GM21717 (cell line): ENCODE measurements around the gene AKAP14.
A peak's percentile ranks its signal among the peaks of the same experiment; 100 is the strongest.
"Not testable (repeated sequence)": the region's sequence is repeated elsewhere in the genome, so short reads cannot be mapped to it uniquely, and the experiment has no call there.

Experiments
- ATAC-seq: cut with Tn5 transposase; IDR thresholded peaks from one replicate; pipeline ENCODE4 v1.9.1; 2021; ENCODE audit warnings: mild to moderate bottlenecking, moderate library complexity; ENCODE audit not compliant: unreplicated experiment

AKAP14 gene

DNA sequence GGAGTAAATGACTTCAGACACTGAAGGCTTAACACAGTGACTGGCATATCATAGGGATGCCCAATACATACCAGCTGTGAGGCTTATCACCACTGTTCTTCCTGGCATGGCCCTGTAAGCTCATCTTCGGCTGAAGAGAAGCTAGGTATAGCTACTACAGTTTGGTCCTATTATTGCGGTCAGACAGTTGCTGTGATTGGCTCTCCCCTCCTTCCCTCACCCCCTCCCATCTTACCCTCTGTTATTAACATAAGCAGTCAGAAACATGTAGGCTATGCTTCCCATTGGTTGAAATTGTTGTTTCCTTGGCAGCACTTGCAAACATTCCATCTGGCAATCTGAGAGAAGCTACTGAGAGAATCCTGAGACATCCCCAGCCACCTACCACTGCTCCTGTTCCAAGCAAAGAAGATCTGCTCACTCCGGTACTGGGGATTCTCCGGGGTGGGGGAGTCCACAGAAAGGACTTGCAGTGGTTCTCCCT lies at the start of gene AKAP14:
Gene AKAP14 (plus strand): TSS at position 51 of the 484 bp plus-strand sequence. CDS start 7,331 bp downstream, outside the sequence.
- no peak for ATAC-seq

DNA sequence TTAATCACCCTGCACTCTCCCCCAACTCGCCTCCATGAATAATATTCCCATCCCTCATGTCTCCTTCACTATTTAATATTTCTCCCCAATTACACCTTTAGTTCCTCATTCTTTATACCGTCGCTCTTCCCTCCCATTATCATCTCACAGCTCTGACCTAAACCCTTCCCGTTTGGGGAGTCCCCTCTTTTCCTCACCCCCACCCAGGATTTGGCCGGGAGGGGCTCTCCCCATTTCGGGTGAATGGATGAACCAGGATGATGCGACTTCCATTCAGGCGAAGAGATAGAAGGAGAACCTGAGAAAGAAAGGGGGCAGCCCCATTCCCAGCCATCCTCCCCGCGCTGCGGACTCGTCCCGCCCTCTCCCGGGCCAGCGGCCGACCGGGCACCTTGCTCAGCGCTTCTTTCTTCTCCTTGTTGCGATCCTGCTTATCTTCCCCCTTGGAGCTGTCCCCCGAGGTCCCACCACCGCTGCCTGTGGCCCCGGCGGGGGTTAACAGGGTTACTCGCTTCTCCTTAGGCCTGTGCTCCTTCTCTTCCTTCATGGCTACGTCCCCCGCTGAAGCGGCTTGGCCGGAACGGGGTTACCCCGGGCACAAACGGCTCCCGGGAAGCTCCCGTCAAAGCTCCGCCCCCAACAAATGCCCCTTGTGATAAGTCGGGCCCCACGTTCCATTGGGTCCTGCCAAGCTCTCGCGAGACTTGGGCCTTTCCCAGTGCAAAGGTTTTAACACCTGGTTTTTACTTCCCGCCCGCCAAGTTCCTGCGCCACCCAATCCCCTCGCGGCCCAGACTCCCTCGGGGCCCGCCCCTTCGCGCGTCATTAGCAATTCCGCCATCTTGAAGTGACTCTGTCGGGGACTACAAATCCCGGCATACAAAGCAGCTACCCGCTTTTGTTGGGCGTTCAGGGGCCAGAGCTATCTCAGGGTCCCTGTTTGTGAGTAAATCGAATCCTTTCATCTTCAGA lies 43.0 kb upstream of the AKAP14 start, which contains the start of gene UPF3B:
Gene UPF3B (minus strand): TSS at position 582 of the 972 bp plus-strand sequence. CDS start 35 bp downstream, at position 547.
- peak; percentile 94 for ATAC-seq

DNA sequence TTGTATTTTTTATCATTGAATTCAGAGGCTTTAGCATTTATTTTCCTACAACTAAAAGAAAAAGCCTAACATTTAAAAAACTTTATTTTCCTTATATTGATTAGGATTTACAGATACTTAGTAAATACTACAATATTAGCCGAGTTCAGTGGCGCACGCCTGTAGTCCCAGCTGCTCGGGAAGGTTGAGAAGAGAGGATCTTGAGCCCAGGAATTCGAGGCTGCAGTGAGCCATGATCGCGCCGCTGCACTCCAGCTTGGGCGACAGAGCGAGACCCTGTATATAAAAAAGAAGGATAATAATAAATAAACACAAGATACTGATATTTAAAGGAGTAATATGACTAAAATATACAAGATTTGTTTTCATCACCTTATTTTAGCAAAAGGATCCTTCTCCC lies 42.2 kb upstream of the AKAP14 start:
- no peak for ATAC-seq

DNA sequence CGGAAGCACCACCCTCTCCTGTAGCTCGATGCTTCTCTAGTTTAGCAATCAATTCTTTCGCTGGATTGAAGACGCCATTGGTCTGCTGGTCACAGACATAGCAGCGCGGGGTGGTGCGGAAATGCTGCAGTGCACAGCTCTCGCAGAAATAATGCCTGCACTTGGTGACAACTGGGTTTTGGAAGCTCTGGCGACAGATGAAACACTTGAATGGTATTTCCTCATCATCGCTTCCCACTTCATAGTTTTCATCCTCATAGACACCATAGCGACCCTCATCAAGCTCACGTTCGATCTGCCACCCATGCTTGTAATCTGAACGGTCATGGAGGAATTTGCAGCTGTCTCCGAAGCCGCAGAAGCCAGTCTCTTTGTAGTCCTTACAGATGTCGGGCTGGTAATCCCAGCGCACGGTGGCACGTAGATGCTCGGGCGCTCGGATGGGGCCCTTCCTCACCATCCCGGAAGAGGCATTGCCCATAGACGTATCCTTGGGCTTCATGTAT lies 25.0 kb upstream of the AKAP14 start:
- ATAC-seq = peak; percentile 23

DNA sequence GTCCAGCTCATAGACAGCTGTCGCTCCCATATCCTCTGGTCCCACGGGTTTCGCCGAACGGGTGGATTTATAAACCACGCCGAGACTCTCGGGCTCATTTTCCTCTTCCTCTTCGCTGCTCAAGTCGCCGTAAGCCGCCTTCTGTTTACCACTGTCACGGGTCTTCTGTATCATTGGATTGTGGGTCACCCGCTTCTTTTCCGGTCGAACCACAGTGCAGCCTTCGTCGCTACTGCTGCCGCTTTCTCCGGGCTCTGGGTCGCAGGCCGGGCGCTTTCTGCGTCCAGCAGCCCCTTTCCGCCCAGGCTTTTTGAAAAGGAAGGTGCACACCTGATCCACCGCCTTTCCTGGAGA lies 24.5 kb upstream of the AKAP14 start:
- peak; percentile 36 for ATAC-seq

DNA sequence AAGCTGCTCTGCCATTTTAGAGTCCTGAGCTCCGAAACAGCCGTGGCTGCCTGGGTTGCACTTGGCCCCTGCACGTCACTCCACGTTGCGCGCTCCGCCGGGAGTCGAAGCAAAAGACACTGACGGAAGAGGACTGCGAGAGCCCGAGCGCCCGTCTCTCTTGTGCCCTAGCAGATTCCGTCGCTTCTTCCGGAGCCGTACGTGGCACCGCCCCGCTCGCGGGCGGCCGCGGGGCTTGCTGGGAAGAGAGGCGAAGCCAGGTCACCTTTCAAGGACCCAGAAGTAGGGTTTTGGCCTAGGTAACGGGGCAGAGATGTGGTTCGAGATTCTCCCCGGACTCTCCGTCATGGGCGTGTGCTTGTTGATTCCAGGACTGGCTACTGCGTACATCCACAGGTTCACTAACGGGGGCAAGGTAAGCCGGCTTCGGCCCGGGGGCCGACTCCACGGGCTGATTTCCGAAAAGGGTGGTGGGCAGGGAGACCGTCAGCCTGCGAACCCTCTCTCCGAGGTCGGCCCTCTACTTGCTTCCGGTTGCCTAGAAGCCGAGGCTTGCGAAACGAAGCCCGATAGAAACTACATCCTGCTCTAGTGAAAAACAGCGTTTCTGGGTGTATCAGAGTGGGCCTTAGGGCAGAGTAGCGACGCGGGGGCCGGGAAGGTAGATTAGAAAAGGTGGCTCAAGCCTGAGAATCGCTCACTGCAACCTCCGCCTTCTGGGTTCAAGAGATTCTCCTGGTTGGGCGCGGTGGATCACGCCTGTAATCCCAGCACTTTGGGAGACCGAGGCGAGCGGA lies 23.9 kb upstream of the AKAP14 start, which contains the start of the genes NDUFA1 and RNF113A:
Gene NDUFA1 (plus strand): TSS at position 234 of the 797 bp plus-strand sequence. CDS start 80 bp downstream, at position 314.
Gene RNF113A (minus strand): TSS at position 135 of the 797 bp plus-strand sequence. CDS start 120 bp downstream, at position 15.
- peak; percentile 85 for ATAC-seq

DNA sequence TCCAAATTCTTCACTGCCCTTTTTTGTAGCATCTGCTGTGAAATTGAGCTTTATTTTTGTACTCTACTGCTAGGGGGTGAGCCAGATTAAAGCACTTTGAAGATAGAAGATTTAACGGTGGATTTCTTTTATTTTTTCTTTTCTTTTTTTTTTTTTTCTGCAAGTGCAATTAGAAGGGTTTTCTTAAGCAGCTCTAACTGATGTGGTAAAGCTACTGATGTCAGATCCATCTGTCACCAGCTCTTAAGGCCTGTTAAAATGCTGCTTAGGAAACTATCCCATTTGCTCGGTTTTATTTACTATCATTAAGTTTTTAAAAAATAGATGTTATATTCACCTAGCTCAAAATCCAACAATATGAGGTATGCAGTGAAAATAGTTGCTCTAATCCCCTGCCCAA lies 17.0 kb upstream of the AKAP14 start:
- ATAC-seq = no peak

DNA sequence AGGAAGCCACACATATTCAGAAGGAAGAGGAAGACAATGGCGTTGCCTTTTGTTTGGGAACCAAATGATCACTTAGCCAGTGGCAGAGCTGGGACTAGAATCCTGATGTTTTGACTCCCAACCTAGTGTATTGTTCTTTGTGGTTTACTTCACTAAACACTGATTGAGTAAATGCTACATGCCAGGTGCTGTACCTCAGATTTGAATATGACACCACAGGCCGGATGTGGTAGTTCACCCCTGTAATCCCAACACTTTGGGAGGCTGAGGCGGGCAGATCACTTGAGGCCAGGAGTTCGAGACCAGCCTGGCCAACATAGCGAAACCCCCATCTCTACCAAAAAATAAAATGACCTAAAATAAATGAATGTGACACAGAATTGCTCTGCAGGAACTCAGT lies 15.6 kb upstream of the AKAP14 start:
- ATAC-seq = no peak

DNA sequence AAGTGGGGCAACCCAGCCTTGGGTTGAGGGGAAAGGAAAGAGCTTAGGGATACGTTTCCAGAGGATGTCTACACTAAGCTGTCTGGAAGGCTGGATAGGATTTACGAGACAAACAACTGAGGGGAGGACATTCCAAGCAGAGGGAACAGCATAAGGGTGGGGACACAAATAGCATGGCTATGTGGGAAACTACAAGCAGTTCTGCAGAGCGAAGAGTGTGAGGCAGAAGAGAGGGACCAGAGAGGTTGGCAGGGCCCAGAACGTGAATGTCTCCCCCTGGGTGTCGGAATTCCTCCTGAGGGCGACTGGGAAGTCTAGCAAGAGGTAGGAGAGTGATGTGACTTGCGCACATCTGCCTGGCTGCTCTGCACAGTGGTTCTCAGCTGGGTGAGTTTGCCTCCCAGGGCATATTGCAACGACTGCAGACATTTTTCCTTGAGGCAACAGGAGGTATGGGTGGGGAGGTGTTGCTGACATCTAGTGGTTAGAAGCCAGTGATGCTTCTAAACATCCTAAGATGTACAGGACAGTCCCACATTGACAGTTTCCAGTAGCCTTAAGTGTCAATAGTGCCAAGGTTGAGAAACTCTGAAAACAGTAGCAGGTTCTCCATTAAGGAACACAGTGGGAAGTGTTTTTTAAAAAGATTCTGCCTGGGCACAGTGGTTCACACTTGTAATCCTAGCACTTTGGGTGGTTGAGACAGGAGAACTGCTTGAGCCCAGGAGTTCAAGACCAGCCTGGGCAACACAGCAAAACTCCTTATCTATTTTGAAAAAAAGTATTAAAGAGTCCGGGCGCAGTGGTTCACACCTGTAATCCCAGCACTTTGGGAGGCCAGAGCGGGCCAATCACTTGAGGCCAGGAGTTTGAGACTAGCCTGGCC lies 14.9 kb upstream of the AKAP14 start:
- peak; percentile 79 for ATAC-seq

DNA sequence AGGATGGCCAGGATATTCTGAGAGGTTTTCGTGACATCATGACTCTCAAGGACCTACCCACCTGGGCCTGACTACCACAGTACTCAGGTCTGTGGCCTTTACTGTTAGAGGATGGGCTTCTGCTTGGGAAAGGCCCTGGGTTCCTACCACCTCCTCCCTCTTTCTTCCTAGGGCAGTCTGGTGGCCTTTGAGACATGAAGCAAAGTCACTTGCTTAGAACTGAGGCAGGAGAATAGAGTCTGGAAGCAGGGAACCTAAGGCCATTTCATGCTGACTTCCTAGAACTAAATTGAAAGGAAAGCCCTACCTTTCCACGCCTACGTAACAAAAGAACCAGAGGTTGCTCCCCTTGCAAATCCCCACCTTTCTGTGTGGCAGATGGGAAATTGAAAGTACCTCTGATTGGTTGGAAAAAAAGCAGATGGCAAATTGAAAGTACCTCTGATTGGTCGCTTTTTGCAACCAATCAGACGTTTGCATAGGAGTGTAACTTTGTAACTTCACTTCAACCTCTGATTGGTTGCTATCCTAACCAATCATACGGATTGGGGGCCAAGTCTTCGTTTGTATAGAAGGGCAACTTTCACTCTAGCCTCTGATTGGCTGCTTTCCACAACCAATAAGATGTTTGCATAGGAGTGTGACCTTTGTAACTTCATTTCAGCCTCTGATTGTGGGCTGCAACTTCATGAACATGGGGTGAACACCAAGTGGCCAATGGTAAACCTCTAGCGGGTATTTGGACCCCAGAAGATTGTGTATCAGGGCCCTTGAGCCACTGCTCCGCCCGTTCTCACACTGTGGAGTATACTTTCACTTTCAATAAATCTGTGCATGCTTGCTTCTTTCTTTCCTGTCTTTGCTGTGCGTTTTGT lies 9.9 kb upstream of the AKAP14 start:
- ATAC-seq = no peak

DNA sequence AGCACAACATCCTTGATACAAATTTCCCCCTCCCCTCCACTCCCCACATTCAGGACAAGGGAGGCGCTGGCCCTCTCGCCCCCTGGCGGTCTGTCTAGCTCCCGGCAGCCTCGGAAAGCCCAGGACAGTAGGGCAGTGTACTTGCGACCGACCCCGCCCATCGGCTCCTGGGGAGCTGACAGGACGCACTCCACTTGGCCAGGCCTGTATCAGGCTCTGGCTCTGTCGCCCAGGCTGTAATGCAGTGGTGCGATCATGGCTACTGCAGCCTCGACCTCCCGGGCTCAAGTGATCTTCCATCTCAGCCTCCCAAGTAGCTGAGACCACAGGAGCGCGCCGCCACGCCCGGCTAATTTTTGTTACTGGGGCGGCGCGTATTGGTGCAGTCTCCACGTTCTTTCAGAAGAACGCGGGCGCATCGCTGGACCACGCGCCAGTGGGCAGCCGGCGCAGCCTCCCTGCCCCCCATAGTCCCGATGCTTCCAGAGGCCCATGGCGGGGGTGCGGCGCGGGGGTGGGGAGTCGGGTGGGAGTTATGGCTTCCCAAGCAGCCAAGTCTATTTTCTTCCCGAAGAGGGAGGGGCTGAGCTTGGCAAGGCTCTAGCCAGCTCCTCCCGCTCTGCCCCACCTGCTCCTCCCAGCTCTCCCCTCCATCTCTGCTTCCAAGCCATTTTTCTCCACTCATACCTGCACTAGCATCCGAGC lies 7.8 kb upstream of the AKAP14 start:
- no peak for ATAC-seq

DNA sequence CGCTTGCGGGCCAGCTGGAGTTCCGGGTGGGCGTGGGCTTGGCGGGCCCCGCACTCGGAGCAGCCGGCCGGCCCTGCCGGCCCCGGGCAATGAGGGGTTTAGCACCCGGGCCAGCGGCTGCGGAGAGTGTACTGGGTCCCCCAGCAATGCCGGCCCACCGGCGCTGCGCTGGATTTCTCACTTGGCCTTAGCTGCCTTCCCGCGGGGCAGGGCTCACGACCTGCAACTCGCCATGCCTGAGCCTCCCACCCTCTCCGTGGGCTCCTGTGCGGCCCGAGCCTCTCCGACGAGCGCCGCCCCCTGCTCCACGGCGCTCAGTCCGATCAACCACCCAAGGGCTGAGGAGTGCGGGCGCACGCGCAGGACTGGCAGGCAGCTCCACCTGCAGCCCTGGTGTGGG lies 5.1 kb upstream of the AKAP14 start:
- not testable (repeated sequence) for ATAC-seq

DNA sequence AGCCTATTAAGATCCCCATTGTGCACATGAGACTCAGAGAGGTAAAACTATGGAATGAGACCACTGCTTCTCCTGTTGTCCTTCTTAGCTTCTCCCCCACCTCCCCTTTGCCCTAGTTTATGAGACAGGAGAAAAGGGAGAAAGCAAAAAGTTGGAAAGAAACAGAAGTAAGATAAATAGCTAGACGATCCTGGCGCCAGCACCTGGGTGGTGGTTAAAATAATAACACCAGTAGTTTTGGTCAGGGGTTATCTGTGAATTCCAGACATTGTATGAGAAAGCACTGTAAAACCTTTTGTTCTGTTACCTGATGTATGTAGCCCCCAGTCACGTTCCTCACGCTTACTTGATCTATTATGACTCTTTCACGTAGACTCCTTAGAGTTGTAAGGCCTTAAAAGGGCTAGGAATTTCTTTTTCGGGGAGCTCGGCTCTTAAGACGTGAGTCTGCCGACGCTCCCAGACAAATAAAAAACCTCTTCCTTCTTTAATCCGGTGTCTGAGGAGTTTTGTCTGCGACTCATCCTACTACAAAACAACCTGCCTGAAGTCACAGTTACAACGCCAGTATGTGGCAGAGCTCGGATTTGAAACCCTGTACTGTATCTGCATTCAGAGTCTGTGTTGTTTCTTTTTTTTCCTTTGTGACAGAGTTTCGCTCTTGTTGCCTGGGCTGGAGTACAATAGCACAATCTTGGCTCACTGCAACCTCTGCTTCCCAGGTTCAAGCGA lies 3.6 kb upstream of the AKAP14 start:
- ATAC-seq = not testable (repeated sequence)

DNA sequence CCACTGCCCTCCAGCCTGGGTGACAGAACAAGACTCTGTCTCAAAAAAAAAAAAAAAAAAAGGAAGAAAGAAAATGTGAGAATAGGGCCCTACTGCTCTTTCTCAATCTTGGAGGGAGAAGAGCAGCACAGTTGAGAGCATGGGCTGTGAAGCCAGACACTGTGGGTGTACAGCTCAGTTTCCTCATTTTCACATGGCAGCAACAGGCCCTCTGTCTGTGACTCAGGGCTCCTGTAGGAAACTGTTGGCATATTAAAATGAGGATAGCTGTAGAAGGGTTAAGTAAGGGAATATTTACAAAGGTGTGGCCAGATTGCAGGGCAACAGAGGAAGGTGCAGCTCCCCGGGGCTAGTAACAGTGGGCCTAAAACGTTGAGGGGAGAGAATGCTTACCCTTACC lies 3.4 kb downstream of the AKAP14 start:
- ATAC-seq = no peak

DNA sequence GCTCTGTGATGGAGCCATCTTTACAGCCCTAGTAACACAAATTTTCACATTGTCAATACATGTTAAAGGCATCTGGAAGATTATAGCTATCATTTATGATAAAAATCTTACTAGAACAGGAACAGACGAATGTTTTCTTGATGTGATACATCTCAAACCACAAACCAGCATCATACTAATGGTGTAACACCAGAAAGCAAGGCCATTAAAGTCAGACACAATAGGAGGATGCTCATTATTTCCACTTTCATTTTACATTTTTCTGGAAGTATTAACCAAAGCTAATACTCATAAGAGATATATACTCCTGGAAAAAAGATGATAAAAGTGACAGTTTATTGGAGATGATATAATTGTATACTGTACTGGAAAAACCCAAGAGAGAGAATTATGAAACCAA lies 5.3 kb downstream of the AKAP14 start:
- no peak for ATAC-seq

DNA sequence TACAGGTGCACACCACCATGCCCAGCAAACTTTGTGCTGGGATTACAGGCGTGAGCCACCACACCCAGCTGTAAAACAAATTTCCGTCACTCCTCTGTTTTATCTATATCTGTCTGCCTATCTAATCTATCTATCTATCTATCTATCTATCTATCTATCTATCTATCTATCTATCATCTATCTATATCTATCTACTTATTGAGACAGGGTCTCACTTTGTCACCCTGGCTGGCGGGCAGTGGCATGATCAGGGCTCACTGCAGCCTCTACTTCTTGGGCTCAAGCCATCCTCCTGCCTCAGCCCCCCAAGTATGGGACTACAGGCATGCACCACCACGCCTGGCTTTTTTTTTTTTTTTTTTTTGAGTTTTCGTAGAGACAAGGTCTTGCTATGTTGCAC lies 20.6 kb downstream of the AKAP14 start:
- no peak for ATAC-seq

DNA sequence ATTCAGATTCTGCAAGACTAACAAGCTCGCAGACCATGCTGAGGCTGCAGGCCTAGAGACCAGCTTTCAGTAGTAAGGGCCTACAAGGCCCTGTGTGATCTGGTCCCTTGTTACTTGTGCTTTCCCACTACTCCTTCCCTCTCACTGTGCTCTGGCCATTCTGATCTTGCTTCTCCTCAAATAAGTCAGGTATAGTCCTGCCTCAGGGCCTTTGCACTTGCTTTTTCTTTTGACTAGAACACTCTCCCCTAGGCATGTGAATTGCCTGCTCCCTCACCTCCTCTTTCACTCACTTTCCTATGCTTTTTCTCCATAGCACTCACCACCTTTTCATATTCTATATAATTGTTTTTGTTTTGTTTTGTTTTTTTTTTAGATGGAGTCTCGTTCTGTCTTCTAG lies 22.2 kb downstream of the AKAP14 start:
- no peak for ATAC-seq
